ENCODE results near the gene MAPK12. TPM values are rescaled to one million over a fixed set of nuclear protein-coding genes. Genes with fewer than 3 reads are reported as not detected.
A peak's percentile ranks its signal among the peaks of the same experiment; 100 is the strongest.

The MAPK12 gene
- total and polyA plus RNA-seq, 9 of the 15 experiments (the other 6 are each of a cell fraction or from before 2014, with no cell fraction given), result 0.79 to 71.5 (median 32.8) TPM

DNA sequence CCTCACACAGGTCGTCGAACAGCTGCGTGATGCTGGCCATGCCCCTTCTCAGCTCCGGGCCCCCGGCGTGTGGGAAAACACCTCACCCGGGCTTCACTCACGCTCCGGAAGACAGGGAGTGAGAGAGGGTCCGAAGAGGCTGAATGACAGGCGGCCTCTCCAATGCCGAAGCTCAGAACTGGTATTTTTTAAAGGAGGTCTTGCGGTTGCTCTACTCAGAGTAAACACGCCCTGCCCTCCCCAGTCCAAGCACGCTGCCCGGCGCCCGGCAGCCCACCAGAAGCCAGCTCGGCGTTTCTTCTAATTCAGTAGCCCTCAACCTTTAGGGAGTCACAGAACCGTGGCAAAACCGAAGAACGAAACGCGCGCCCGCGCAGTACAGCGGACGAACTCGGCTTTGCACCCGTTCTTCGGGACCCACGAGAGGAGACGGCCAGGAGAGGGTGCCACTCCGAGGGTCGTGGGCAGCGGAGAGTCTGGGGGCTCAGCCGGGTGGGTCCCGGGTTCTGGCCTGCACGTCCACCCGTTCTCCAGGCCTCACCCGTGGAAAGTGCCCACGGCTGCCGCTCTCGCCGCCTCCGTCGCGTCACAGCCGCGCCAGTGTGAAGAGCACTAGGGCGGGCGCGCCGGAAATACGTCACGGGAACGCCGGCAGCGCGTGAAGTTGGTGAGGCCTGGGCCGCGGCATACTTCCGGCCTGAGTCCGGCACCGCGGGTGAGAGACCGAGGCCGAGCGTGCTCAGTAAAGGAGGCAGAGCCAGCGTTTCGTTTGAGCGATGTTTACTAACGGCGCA is 16.9 kb downstream of the MAPK12 start, which contains the start of gene TUBGCP6 (continued):
- TF ChIP-seq, protein P1, sequence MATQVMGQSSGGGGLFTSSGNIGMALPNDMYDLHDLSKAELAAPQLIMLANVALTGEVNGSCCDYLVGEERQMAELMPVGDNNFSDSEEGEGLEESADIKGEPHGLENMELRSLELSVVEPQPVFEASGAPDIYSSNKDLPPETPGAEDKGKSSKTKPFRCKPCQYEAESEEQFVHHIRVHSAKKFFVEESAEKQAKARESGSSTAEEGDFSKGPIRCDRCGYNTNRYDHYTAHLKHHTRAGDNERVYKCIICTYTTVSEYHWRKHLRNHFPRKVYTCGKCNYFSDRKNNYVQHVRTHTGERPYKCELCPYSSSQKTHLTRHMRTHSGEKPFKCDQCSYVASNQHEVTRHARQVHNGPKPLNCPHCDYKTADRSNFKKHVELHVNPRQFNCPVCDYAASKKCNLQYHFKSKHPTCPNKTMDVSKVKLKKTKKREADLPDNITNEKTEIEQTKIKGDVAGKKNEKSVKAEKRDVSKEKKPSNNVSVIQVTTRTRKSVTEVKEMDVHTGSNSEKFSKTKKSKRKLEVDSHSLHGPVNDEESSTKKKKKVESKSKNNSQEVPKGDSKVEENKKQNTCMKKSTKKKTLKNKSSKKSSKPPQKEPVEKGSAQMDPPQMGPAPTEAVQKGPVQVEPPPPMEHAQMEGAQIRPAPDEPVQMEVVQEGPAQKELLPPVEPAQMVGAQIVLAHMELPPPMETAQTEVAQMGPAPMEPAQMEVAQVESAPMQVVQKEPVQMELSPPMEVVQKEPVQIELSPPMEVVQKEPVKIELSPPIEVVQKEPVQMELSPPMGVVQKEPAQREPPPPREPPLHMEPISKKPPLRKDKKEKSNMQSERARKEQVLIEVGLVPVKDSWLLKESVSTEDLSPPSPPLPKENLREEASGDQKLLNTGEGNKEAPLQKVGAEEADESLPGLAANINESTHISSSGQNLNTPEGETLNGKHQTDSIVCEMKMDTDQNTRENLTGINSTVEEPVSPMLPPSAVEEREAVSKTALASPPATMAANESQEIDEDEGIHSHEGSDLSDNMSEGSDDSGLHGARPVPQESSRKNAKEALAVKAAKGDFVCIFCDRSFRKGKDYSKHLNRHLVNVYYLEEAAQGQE (IDR thresholded peaks at IDR 0.05; ENCODE audit: borderline replicate concordance), result no peak
- TF ChIP-seq, protein P1 (CRISPR knock-in tag; IDR thresholded peaks at IDR 0.05; ENCODE audit: low read depth), result peak; percentile 60
- no peak for TF ChIP-seq HDAC6 (IDR thresholded peaks at IDR 0.05; ENCODE audit: low read depth, low read length)
- peak; percentile 26; the same call in 1 of the 2 replicates for TF ChIP-seq SMAD4 (CRISPR knock-in tag; conservative IDR thresholded peaks at IDR 0.05)
- TF ChIP-seq, protein P2, sequence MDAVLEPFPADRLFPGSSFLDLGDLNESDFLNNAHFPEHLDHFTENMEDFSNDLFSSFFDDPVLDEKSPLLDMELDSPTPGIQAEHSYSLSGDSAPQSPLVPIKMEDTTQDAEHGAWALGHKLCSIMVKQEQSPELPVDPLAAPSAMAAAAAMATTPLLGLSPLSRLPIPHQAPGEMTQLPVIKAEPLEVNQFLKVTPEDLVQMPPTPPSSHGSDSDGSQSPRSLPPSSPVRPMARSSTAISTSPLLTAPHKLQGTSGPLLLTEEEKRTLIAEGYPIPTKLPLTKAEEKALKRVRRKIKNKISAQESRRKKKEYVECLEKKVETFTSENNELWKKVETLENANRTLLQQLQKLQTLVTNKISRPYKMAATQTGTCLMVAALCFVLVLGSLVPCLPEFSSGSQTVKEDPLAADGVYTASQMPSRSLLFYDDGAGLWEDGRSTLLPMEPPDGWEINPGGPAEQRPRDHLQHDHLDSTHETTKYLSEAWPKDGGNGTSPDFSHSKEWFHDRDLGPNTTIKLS (IDR thresholded peaks at IDR 0.05; ENCODE audit: borderline replicate concordance, low read depth), result 0 out of 2 replicates have a peak, but pooled peaks have one; percentile 37
- TF ChIP-seq, protein P3, sequence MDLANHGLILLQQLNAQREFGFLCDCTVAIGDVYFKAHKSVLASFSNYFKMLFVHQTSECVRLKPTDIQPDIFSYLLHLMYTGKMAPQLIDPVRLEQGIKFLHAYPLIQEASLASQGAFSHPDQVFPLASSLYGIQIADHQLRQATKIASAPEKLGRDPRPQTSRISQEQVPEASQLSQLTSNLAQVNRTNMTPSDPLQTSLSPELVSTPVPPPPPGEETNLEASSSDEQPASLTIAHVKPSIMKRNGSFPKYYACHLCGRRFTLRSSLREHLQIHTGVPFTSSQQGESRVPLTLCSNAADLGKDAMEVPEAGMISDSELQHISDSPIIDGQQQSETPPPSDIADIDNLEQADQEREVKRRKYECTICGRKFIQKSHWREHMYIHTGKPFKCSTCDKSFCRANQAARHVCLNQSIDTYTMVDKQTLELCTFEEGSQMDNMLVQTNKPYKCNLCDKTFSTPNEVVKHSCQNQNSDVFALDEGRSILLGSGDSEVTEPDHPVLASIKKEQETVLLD (IDR thresholded peaks at IDR 0.05), result peak; percentile 41; the same call in 1 of the 2 replicates
- TF ChIP-seq NR2C1 (IDR thresholded peaks at IDR 0.05), result peak; percentile 12; the same call in 1 of the 2 replicates
- TF ChIP-seq NR2C1 (tag; IDR thresholded peaks at IDR 0.05), result no peak; the same call in 1 of the 2 replicates
- no peak for TF ChIP-seq MEIS2 (IDR thresholded peaks at IDR 0.05; ENCODE audit: partially characterized antibody)
- no peak for TF ChIP-seq ZBTB17 (CRISPR knock-in tag; IDR thresholded peaks at IDR 0.05)
- 0 out of 2 replicates have a peak, but pooled peaks have one; percentile 3 for TF ChIP-seq MITF (IDR thresholded peaks at IDR 0.05)
- no peak for TF ChIP-seq KDM4B (IDR thresholded peaks at IDR 0.05; ENCODE audit: borderline replicate concordance in 2 of 2, low read depth in 1 of 2)
- TF ChIP-seq CSDE1 (IDR thresholded peaks at IDR 0.05), result peak in 1 of 2 experiments; percentile 77; a peak in 1 of 4 replicates
- TF ChIP-seq TAF15 (IDR thresholded peaks at IDR 0.05; ENCODE audit: low read depth, low read length), result no peak
- no peak for TF ChIP-seq RUNX1 (IDR thresholded peaks at IDR 0.05; ENCODE audit: low read depth)
